GM13976 (cell line): ENCODE results near the gene RNF214.
"Not testable (repeated sequence)": the region's sequence is repeated elsewhere in the genome, so short reads cannot be mapped to it uniquely, and the experiment has no call there.

Experiments used
- DNase-seq: peaks from one replicate; pipeline ENCODE4 v3.0.0; 2012; ENCODE audit warnings: low spot score
- in situ Hi-C: fragments of 300-500 bp; cut with MboI; formaldehyde crosslinking; loops from one replicate; pipeline ENCODE4 v1.12.0; 2022; ENCODE audit warnings: low sequenced_read_pairs, mixed read lengths, inconsistent platforms; ENCODE audit not compliant: unreplicated experiment
- TF ChIP-seq, protein P1 (sequence below): IDR thresholded peaks from 2 replicates; pipeline ENCODE4 v1.5.1; 2012; ENCODE audit warnings: borderline replicate concordance, mild to moderate bottlenecking; ENCODE audit not compliant: insufficient read depth; ENCODE audit errors: extremely low read depth, missing control alignments, control extremely low read depth

Gene RNF214

DNA sequence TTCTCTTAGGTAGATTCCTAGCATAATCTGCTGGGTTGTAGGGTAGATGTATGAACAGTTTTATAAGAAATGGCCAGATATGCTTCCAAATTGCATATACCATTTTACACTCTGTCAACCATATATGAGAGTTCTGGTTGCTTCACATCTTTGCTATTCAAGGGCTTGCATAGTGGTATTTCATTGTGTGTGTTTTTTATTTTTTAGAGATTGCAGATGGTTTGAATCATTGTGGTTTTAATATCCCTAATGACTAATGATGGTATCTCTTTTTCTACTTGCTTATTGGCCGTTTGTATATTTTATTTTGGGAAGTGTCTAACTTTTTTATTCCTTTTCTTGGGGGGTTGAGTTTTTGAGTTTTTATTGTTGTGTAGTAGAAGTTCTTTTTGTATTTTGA lies 26.9 kb downstream of the RNF214 start:
- in situ Hi-C loops = no loop called here
- TF ChIP-seq, protein P1, sequence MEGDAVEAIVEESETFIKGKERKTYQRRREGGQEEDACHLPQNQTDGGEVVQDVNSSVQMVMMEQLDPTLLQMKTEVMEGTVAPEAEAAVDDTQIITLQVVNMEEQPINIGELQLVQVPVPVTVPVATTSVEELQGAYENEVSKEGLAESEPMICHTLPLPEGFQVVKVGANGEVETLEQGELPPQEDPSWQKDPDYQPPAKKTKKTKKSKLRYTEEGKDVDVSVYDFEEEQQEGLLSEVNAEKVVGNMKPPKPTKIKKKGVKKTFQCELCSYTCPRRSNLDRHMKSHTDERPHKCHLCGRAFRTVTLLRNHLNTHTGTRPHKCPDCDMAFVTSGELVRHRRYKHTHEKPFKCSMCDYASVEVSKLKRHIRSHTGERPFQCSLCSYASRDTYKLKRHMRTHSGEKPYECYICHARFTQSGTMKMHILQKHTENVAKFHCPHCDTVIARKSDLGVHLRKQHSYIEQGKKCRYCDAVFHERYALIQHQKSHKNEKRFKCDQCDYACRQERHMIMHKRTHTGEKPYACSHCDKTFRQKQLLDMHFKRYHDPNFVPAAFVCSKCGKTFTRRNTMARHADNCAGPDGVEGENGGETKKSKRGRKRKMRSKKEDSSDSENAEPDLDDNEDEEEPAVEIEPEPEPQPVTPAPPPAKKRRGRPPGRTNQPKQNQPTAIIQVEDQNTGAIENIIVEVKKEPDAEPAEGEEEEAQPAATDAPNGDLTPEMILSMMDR = no peak
- no peak for DNase-seq

DNA sequence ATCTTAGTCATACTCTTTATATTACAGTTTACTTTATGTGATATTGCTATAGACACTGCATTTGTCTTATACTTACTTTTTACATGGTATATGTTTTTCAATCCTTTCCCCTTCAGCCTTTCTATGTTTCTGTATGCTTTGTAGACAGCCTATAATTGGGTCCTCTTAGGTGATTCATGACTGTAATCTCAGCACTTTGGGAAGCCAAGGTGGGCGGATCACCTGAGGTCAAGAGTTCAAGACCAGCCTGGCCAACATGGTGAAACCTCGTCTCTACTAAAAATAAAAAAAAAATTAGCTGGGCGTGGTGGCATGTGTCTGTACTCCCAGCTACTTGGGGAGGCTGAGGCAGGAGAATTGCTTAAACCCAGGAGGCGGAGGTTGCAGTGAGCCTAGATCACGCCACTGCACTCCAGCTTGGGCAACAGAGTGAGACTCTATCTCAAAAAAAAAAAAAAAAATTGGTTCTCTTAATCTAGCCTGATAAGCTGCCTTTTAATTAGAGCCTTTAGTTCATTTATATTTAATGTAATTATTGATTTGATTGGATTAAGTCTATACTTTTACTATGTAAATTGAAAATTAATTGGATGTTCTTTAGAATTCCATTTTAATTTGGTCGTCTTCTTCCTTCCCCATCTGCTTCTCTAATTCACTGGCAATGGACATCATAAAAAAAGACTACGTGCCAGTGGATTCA lies 32.3 kb downstream of the RNF214 start:
- in situ Hi-C loops, DNase-seq: not testable (repeated sequence)

DNA sequence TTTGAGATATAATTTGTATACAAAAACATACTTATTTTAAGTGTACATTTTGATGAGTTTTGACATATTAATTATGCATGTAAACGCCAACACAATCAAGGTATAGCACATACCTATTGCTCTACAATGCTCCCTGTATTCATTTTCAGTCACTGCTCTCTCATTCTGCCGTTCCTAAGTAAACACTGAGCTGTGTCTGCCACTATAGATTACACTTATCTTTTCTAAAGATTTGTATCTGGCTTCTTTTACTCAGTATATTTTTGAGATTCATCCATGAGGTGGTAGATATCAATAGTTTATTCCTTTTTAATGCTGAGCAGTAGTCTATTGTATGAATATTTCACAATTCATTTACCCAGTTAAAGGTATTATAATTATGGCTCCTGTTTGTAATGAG lies 33.3 kb downstream of the RNF214 start:
- TF ChIP-seq, protein P1 = no peak
- in situ Hi-C loops = no loop called here
- DNase-seq = no peak

DNA sequence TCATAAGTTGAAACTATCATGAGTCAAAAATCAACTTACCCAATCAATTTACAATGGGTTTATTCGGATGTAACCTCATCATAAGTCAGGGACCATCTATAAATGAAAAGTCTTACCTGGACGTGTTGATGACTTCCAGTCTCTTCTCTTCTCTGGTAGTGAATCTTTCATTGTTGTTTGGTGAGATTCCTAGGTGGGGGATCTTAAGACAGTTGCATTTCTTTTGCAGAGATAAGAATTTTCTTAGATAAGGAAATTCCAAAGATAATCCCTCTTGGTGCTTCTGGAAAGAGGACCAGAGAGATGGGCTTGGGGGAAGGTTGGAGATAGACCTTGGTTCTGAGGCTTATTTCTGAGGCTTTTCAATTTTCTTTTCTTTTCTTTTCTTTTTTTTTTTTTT lies 37.4 kb downstream of the RNF214 start:
- DNase-seq = no peak
- in situ Hi-C loops = no loop called here
- TF ChIP-seq, protein P1 = no peak

DNA sequence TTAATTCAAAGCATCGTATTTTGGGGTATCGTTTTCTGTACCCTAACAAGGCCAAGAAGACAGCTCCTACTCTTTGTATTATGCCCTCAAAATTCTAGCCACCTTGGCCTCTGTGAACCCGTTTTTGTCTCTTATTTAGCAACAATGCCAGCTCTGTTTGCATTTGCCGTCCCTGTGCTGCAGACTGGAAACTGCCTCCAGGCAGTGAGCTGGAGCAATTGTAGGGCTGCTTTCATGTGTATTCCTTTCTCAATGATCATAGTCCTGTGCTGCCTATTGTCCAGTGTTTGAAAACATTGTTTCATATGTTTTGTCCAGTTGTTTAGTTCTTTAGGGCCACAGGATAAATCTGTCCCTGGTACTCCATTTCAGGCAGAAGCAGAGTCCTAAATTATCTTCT lies 38.7 kb downstream of the RNF214 start:
- no peak for DNase-seq
- TF ChIP-seq, protein P1 = no peak
- in situ Hi-C loops = no loop called here

DNA sequence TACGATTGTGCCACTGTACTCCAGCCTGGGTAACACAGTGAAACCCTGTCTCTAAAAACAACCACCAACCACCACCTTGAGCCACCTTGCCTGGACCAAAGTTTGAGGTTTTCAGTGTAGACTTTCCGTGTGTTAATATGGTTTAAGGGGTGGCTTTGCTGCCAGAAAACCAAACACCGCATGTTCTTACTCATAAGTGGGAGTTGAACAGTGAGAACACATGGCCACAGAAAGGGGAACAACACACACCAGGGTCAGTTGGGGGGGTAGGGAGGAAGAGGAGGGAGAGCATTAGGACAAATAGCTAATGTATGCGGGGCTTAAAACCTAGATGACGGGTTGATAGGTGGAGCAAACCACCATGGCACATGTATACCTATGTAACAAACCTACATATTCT lies 39.7 kb downstream of the RNF214 start:
- in situ Hi-C loops, DNase-seq: not testable (repeated sequence)

DNA sequence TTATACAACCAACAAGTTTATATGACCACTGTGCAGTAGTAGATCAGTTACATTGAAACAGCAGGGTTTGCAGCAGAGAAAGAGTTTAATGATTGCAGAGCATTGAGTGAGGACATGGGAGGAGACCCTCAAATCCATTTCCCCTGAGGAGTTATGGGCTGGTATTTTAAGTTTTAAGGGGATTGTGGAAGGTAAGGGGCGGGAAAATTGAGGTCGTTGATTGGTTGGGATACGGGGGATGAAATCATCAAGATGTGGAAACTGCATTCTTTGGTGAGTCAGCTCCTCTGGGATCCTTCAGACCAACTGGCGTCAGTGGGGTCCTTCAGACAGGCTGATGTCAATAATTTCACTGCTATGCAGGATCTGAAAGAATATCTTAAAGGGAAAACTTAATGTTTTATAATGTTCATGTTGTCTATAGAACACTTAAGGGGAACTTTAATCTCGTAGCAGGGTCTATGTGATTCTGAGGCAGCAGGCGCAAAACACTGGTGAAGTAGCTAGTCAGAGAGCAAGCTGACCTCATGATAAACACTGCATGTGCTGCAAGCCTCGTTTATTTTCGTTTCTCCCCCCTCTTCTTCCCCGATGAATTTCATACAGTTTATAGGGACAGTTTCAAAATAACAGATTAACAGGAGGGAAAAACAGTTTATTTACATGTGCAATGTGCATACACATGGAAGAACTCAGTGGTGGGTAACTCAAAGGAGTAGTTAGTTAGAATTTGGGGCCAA lies 41.2 kb downstream of the RNF214 start:
- TF ChIP-seq, protein P1 = no peak
- DNase-seq = no peak
- in situ Hi-C loops = no loop called here
